Neural progenitor cell (in vitro differentiated cells): ENCODE data around the gene POU2F2. TPM values are rescaled to one million over a fixed set of nuclear protein-coding genes. Genes with fewer than 3 reads are reported as not detected.

Experiments used
- DNase-seq: peaks from one replicate; pipeline ENCODE4 v3.0.0-alpha.2; 2016; ENCODE audit warnings: low spot score
- H2AFZ ChIP-seq: fragments of 200-600 bp; sonication (generic); replicated peaks from 2 replicates; pipeline ENCODE4 v1.6.1; 2016; ENCODE audit warnings: antibody characterized with exemption
- H3F3A ChIP-seq: fragments of 200-600 bp; sonication (generic); 2 replicates; pipeline ENCODE4 v1.6.1; 2016; ENCODE audit warnings: antibody characterized with exemption, low read depth
- H3K27ac ChIP-seq: fragments of 200-600 bp; sonication (generic); 2 replicates; pipeline ENCODE4 v1.5.1; 2016; ENCODE audit warnings: mild to moderate bottlenecking
- H3K27me3 ChIP-seq: fragments of 200-600 bp; sonication (generic); 2 replicates; pipeline ENCODE4 v1.6.1; 2016; ENCODE audit warnings: mild to moderate bottlenecking, moderate library complexity
- H3K36me3 ChIP-seq: fragments of 200-600 bp; sonication (generic); 2 replicates; pipeline ENCODE4 v1.5.1; 2016
- H3K4me1 ChIP-seq: fragments of 200-600 bp; sonication (generic); 2 replicates; pipeline ENCODE4 v1.6.1; 2016; ENCODE audit warnings: mixed run types
- H3K4me2 ChIP-seq: fragments of 200-600 bp; sonication (generic); 2 replicates; pipeline ENCODE4 v1.6.1; 2016
- H3K4me3 ChIP-seq: fragments of 200-600 bp; sonication (generic); 2 replicates; pipeline ENCODE4 v1.5.1; 2016
- H3K79me2 ChIP-seq: fragments of 200-600 bp; sonication (generic); 2 replicates; pipeline ENCODE4 v1.6.1; 2016; ENCODE audit warnings: low read depth
- H3K9ac ChIP-seq: fragments of 200-600 bp; sonication (generic); 2 replicates; pipeline ENCODE4 v1.6.1; 2016
- H3K9me3 ChIP-seq: fragments of 200-600 bp; sonication (generic); 2 replicates; pipeline ENCODE4 v1.5.1; 2016; ENCODE audit warnings: low read depth
- H4K20me1 ChIP-seq: fragments of 200-600 bp; sonication (generic); 2 replicates; pipeline ENCODE4 v1.6.1; 2016; ENCODE audit warnings: low read depth
- H3K27ac Mint-ChIP-seq: 3 replicates; pipeline ENCODE4 v1.8.0; 2021; ENCODE audit warnings: mixed read lengths
- H3K27me3 Mint-ChIP-seq: 2 replicates; pipeline ENCODE4 v1.8.0; 2022; ENCODE audit warnings: low read depth, mild to moderate bottlenecking, inconsistent platforms, moderate library complexity, mixed read lengths; ENCODE audit not compliant: insufficient read depth
- H3K36me3 Mint-ChIP-seq: 3 replicates; pipeline ENCODE4 v1.8.0; 2021; ENCODE audit warnings: mixed read lengths
- H3K4me1 Mint-ChIP-seq: 3 replicates; pipeline ENCODE4 v1.8.0; 2021; ENCODE audit warnings: mixed read lengths
- H3K4me3 Mint-ChIP-seq: 3 replicates; pipeline ENCODE4 v1.8.0; 2021; ENCODE audit warnings: mild to moderate bottlenecking, moderate library complexity, mixed read lengths
- H3K9me3 Mint-ChIP-seq: 3 replicates; pipeline ENCODE4 v1.8.0; 2020; ENCODE audit warnings: mixed read lengths
- EZH2 ChIP-seq: fragments of 200-600 bp; sonication (generic); IDR thresholded peaks from 2 replicates; pipeline ENCODE4 v1.6.1; 2017; ENCODE audit warnings: antibody characterized with exemption, mild to moderate bottlenecking, moderate library complexity
- EZH2phosphoT487 ChIP-seq: fragments of 200-600 bp; sonication (generic); IDR thresholded peaks from 2 replicates; pipeline ENCODE4 v1.6.1; 2017; ENCODE audit warnings: antibody characterized with exemption
- total RNA-seq: library from RNA; depleted of rRNA; stranded (reverse); fragments of >200 nt; gene quantifications from 2 replicates; pipeline ENCODE4 v1.2.3, GENCODE V29; 2015; ENCODE audit warnings: low replicate concordance
- TF ChIP-seq, protein P1 (sequence below): fragments of 200-600 bp; sonication (generic); IDR thresholded peaks from 2 replicates; pipeline ENCODE4 v1.5.1; 2017; ENCODE audit warnings: antibody characterized with exemption, mild to moderate bottlenecking

The POU2F2 gene
- total RNA-seq, 1 donor from 2014 or later = 0.69 TPM

DNA sequence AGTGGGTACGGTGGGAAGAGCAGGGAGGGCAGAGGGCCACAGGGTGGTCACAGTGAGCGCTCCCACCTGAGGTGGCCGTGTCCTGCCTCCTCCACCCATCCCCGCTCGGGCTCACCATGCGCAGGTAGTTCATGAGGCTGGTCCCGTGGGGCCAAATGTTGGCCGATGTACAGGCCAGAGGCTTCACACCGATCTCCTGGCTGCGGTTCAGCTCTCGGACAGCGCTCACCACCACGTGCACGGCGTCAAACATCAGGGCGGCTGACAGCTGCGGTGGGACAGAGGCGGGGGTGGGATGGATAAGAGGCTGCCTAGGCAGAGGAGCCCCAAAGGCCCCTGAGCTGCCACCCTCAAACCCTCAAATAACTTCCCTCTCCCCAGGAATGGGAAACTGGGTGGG is 78.0 kb downstream of the POU2F2 start:
- Histone ChIP-seq H3K27ac (no peak overlapping the region), H3K36me3 (no peaks in the 10 kb centered on the region), H3K4me2 (no peak overlapping the region), H3K4me3 (no peak overlapping the region), H3K9ac (no peak overlapping the region), H3F3A (no peaks in the 10 kb centered on the region), H4K20me1 (no peaks in the 10 kb centered on the region), H3K4me1 (no peaks in the 10 kb centered on the region), H3K27me3 (no peaks in the 10 kb centered on the region), H3K79me2 (no peaks in the 10 kb centered on the region), H2AFZ (no peak overlapping the region), H3K9me3 (no peaks in the 10 kb centered on the region)
- H3K27ac Mint-ChIP-seq = no peak overlapping the region
- H3K36me3 Mint-ChIP-seq = peaks cover 11% of the 10 kb centered on the region
- TF ChIP-seq EZH2 = no peak
- no peak for TF ChIP-seq EZH2phosphoT487
- TF ChIP-seq, protein P1, sequence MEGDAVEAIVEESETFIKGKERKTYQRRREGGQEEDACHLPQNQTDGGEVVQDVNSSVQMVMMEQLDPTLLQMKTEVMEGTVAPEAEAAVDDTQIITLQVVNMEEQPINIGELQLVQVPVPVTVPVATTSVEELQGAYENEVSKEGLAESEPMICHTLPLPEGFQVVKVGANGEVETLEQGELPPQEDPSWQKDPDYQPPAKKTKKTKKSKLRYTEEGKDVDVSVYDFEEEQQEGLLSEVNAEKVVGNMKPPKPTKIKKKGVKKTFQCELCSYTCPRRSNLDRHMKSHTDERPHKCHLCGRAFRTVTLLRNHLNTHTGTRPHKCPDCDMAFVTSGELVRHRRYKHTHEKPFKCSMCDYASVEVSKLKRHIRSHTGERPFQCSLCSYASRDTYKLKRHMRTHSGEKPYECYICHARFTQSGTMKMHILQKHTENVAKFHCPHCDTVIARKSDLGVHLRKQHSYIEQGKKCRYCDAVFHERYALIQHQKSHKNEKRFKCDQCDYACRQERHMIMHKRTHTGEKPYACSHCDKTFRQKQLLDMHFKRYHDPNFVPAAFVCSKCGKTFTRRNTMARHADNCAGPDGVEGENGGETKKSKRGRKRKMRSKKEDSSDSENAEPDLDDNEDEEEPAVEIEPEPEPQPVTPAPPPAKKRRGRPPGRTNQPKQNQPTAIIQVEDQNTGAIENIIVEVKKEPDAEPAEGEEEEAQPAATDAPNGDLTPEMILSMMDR = no peak
- DNase-seq = no peak
- peaks cover 7% of the 10 kb centered on the region for H3K27me3 Mint-ChIP-seq
- no peaks in the 10 kb centered on the region for H3K9me3 Mint-ChIP-seq
- no peak overlapping the region for H3K4me3 Mint-ChIP-seq
- H3K4me1 Mint-ChIP-seq = peaks cover 4% of the 10 kb centered on the region

DNA sequence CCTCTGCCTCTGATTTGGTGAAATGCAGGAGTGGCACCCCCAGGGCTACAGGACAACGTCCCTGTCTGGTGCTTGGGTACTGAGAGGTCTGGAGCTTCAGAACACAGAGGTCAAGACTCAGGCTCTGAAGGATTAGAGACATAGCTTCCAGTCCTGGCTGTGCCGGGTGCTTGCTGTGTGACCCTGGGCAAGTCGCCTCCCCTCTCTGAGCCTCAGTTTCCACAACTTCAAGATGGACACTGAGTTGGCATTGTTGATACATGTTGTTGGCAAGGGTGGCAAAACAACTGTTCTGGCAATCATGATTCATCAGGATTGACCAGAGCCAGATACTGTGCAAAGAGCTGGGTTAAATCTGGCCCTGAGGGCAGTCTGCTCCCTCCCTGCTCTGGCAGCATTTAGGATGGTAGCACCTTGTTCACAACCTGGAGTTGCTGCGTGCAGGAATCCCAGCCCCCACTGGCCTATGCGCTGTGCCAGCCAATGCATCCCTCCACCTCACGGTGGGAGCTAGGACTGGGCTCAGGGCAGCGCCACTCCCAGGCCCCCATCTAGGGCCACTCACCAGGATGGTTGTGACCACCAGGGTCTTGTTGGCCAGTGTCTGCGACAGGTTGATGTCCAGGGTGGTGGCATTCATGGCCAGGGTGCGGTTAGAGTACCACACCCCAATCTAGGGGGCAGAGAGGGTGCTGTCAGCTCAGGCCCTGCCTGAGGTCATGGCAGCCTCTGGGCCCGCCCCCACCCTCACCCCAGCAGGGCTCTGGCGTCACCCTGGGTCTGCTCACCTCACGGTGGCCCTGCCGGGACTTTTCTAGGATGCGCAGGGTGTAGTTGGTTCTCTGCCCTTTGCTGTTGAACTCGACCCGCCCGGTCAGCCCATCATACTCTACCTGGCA is 79.0 kb downstream of the POU2F2 start:
- Histone ChIP-seq H3K27ac (no peak overlapping the region), H3K9me3 (no peaks in the 10 kb centered on the region), H3K4me1 (no peaks in the 10 kb centered on the region), H3K4me3 (no peak overlapping the region), H4K20me1 (no peaks in the 10 kb centered on the region), H2AFZ (no peak overlapping the region), H3F3A (no peaks in the 10 kb centered on the region), H3K36me3 (no peaks in the 10 kb centered on the region), H3K9ac (no peak overlapping the region), H3K79me2 (no peaks in the 10 kb centered on the region), H3K27me3 (no peaks in the 10 kb centered on the region), H3K4me2 (no peak overlapping the region)
- TF ChIP-seq, protein P1 = no peak
- TF ChIP-seq EZH2phosphoT487 = no peak
- no peak for TF ChIP-seq EZH2
- peaks cover 12% of the 10 kb centered on the region for H3K36me3 Mint-ChIP-seq
- no peak for DNase-seq
- no peaks in the 10 kb centered on the region for H3K9me3 Mint-ChIP-seq
- H3K4me3 Mint-ChIP-seq = no peak overlapping the region
- no peak overlapping the region for H3K27ac Mint-ChIP-seq
- peaks cover 4% of the 10 kb centered on the region for H3K4me1 Mint-ChIP-seq
- H3K27me3 Mint-ChIP-seq = peaks cover 7% of the 10 kb centered on the region

DNA sequence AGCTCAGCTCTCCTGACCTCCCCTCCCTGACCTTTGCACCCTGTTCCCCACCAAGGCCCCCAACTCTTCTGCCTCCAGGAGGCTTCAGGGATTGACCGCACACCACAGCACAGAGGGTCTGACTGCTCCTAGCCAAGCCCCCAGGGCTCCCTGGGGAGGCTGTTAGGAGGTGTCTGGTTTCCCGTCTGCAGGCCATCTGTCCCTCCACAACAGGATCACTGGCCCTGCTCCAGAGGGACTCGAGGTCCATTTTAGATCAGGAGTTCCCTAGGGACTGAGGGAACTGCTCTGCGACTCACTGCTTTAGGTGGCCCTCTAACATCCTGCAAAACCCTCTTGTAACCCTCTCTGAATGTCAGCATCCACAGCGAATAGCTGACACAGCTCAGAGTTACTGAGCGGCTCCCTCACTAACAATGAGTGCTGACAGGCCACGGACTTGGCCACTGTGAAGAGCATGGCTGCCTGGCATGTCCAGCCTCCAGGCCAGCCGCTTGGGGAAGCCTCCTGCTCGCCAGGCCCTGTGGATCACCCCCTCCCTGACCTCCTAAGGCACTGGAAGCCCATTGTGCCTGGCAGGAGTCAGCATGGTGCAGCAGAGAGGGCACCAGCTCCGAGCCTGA is 79.9 kb downstream of the POU2F2 start:
- Histone ChIP-seq H3K27ac (no peak overlapping the region), H3K36me3 (no peaks in the 10 kb centered on the region), H3K4me2 (no peak overlapping the region), H2AFZ (no peak overlapping the region), H3K4me3 (no peak overlapping the region), H3K79me2 (no peaks in the 10 kb centered on the region), H3K27me3 (no peaks in the 10 kb centered on the region), H4K20me1 (no peaks in the 10 kb centered on the region), H3K9me3 (no peaks in the 10 kb centered on the region), H3K9ac (no peak overlapping the region), H3F3A (no peaks in the 10 kb centered on the region), H3K4me1 (no peaks in the 10 kb centered on the region)
- H3K4me3 Mint-ChIP-seq = no peak overlapping the region
- peaks cover 12% of the 10 kb centered on the region for H3K36me3 Mint-ChIP-seq
- peaks cover 7% of the 10 kb centered on the region for H3K27me3 Mint-ChIP-seq
- H3K9me3 Mint-ChIP-seq = no peaks in the 10 kb centered on the region
- H3K27ac Mint-ChIP-seq = no peak overlapping the region
- TF ChIP-seq EZH2phosphoT487 (no peak), EZH2 (no peak)
- TF ChIP-seq, protein P1 = no peak
- DNase-seq = no peak
- peaks cover 4% of the 10 kb centered on the region for H3K4me1 Mint-ChIP-seq
